VCaP (cell line): ENCODE measurements around the gene FBH1.
A peak's percentile ranks its signal among the peaks of the same experiment; 100 is the strongest.
"Not testable (repeated sequence)": the region's sequence is repeated elsewhere in the genome, so short reads cannot be mapped to it uniquely, and the experiment has no call there.

Experiments
- H3K27ac ChIP-seq: fragments of 450-650 bp; 2 replicates; pipeline ENCODE4 v1.5.1; 2017
- TF ChIP-seq, protein P1 (sequence below): fragments of 450-650 bp; conservative IDR thresholded peaks from 2 replicates; pipeline ENCODE4 v1.5.1; 2017; ENCODE audit warnings: mild to moderate bottlenecking, moderate library complexity

FBH1 gene

DNA sequence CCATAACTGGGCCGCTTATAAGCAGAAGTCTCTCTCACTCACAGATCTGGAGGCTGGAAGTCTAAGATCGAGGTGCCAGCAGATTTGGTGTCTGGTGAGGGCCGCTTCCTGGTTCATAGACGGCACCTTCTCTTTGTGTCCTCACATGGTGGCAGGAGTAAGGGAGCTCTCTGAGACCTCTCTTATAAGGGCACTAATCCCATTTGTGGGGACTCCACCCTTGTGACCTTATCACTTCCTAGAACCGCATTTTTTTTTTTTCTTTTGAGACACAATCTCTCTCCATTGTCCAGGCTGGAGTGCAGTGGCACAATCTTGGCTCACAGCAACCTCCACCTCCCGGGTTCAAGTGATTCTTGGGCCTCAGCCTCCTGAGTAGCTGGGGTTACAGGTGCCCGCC, 8.1 kb downstream of the FBH1 start:
- TF ChIP-seq, protein P1, sequence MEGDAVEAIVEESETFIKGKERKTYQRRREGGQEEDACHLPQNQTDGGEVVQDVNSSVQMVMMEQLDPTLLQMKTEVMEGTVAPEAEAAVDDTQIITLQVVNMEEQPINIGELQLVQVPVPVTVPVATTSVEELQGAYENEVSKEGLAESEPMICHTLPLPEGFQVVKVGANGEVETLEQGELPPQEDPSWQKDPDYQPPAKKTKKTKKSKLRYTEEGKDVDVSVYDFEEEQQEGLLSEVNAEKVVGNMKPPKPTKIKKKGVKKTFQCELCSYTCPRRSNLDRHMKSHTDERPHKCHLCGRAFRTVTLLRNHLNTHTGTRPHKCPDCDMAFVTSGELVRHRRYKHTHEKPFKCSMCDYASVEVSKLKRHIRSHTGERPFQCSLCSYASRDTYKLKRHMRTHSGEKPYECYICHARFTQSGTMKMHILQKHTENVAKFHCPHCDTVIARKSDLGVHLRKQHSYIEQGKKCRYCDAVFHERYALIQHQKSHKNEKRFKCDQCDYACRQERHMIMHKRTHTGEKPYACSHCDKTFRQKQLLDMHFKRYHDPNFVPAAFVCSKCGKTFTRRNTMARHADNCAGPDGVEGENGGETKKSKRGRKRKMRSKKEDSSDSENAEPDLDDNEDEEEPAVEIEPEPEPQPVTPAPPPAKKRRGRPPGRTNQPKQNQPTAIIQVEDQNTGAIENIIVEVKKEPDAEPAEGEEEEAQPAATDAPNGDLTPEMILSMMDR, result no peak
- H3K27ac ChIP-seq, result peak overlapping the region; percentile 48

DNA sequence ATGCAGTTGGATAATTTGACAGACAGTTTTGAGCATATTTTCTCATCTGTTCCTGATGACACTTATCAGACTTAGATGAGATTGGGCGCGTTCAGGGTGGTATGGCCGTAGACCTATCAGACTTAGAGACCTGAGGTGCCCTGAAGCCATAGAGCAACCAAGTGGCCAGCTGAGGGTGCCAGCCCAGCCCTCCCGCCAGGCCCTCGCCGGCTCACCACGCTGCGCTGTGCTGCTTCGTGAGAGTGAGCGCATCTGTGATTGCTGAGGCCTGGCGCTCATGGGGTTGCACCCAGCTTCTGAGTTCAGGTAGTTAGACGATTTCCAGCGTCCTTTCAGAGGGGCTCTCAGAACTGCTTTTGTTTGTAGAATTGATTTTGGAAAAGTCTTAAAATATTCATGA, 10.2 kb downstream of the FBH1 start:
- TF ChIP-seq, protein P1, result no peak
- no peak overlapping the region for H3K27ac ChIP-seq

DNA sequence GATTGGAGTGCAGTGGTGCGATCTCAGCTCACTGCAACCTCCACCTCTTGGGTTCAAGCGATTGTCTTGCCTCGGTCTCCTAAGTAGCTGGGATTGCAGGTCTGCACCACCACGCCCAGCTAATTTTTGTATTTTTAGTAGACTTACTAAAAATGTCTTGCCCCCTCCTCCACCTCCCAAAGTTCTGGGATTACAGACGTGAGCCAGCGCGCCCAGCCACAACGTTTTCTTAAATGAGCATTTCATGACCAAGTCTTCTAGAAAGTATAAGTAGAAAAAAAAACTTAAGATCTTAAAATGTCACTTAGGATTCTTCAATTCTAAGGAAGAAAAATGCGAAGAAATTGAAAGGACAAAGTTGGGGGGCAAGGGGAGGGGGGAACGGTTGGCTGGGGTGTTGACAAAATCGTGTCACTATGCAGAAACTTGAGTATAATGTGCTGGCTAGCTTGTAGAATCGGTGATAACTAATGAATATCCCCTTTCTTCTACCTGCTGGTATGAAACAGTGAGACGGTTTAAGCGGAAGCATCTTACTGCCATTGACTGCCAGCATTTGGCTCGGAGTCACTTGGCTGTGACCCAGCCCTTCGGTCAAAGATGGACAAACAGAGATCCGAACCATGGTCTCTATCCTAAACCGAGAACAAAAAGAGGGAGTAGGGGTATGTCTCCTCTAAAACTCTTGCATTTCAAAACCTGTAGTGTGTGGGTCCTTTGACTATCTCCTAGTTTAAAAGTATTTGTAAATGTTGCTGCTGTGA, 12.7 kb downstream of the FBH1 start:
- H3K27ac ChIP-seq, result peak overlapping the region; percentile 13; the same call in 1 of the 2 replicates
- TF ChIP-seq, protein P1, result no peak

DNA sequence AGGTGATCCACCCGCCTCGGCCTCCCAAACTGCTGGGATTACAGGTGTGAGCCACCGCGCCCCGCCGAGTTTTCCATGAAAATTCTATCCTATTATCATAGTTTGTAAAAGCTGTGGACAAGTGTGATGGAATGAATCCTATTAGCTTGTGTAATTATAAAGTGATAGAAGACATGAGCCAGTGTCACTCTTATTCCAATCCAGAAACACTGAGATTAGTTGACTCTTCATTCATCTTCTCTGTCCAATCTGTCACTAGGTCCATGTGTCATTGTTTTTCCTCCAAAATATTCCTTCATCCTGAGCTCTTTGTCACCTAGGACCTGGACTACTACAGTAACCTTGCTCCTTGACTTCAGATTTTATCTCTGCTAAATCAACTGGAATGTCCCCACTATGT, 13.5 kb downstream of the FBH1 start:
- no peak overlapping the region for H3K27ac ChIP-seq
- TF ChIP-seq, protein P1, result no peak

DNA sequence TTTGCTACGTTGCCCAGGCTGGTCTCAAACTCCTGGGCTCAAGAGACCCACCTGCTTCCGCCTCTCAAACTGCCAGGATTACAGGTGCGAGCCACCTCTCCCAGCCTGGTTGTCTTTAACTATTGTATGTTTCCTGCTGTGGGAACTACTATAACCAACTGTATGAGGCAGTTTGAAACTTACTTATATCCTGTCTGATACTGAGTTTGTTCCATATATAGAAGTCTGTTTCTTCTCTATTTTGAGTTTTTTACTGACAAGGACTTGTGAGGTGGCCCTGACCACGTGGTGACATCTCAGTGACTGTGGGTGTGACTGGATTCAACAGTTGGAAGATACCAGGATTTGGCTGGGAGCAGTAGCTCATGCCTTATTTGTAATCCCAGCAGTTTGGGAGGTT, 14.2 kb downstream of the FBH1 start:
- H3K27ac ChIP-seq, result no peak overlapping the region

DNA sequence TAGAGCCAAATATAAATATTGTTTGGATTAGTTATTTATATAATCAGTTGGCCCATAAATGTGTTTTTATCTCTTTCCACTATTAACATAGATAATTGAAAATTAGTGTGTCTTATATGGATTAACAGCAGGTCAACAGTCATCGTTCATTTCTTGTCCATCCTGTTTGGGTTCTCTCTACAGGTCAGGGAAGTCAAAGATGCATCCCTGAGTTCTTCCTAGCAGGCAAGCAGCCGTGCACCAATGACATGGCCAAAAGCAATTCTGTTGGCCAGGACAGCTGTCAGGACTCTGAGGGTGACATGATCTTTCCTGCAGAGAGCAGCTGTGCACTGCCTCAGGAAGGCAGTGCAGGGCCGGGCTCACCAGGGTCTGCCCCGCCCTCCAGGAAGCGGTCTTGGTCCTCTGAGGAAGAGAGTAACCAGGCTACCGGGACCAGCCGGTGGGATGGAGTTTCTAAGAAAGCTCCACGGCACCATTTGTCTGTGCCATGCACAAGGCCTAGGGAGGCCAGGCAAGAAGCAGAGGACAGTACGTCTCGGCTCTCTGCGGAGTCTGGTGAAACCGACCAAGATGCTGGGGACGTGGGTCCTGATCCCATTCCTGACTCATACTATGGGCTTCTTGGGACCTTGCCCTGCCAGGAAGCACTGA, 15.9 kb downstream of the FBH1 start:
- TF ChIP-seq, protein P1, result no peak
- H3K27ac ChIP-seq, result no peak overlapping the region

More for the DNA sequence above, 14.2 kb downstream of the FBH1 start:
- TF ChIP-seq, protein P1, result no peak

DNA sequence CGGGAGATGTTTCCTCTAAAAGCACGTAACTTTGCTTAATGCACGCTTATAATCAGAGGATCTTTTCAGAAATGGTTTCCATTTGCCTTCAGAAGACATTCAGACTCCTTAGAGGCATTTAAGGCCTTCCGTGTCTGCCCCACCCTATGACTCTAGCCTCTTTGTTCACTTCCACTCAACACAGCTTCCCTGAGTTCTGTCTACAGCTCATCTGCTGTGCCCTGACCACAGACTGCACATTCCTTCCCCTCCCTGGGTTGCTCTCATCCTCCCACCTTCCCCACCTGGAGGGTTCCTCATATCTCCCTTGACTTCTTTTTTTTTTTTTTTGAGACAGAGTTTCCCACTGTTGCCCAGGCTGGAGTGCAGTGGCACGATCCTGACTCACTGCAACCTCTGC, 16.6 kb downstream of the FBH1 start:
- TF ChIP-seq, protein P1, result no peak
- no peak overlapping the region for H3K27ac ChIP-seq

DNA sequence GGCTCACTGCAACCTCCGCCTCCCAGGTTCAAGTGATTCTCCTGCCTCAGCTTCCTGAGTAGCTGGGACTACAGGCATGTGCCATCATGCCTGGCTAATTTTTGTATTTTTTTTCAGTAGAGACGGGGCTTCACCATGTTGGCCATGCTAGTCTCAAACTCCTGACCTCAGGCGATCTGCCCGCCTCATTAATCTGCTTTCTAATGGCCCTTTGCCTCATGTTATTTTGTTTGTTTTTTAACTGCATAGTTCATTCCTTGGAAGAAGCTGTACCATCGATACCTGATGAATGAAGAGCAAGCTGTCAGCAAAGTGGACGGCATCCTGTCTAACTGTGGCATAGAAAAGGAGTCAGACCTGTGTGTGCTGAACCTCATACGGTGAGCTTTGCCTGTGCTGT, 18.6 kb downstream of the FBH1 start:
- not testable (repeated sequence) for H3K27ac ChIP-seq
